Keratinocyte (primary cell): Measurements from ENCODE around the gene PPIA.

Experiments
- EZH2 ChIP-seq: IDR thresholded peaks from one replicate; pipeline ENCODE4 v1.6.1; 2012; ENCODE audit warnings: inconsistent platforms, mild to moderate bottlenecking, low read length, moderate library complexity
- TF ChIP-seq, protein P1 (sequence below), 3 experiments: IDR thresholded peaks in 1 of 3; conservative IDR thresholded peaks in 1 of 3; optimal IDR thresholded peaks in 1 of 3; 2 replicates in 2 of 3; 3 replicates in 1 of 3; pipeline versions ENCODE3 to v1.5.1; 2011; ENCODE audit warnings: low read length in 3 of 3, mild to moderate bottlenecking in 3 of 3, moderate library complexity in 2 of 3, control low read depth in 1 of 3, inconsistent platforms in 1 of 3; ENCODE audit not compliant: insufficient read depth in 2 of 3; ENCODE audit errors: extremely low read depth in 1 of 3

DNA sequence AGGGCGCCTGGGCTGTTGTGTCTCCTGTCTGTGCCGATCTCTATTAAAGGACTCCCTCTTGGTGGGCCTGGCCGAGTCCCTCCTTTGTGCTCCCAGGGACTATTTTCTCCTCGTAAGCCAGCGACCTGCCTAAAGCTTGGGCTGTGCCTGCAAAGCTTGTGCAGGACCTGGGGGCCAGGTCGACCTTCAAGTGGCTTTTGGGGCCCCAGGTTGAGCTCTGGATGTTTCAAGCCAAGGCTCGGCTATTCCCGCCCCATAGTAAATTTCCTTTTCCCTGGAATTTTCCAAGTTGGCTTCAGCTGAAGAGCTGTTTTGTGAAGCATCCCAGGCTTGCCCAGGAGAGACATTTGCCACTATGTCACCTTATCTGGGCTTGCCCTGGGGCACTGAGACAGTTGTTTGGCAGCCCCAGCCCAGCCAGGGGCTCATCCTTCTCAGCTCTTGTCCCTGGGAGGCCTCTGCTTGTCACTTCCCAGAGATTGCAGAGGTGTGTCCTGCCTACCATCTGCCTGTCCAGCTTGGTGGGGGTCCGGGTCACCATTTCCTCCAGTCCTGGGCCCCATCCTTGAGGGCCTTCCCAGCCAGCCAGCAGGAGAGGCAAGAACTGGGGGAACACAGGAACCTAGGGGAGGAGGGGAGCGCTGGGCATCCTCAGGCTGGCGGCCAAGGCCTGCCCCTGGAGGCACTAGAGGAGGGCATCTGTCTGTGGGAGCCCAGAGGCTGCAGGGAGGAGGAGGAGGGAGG is 27.7 kb upstream of the PPIA start:
- no peak for TF ChIP-seq EZH2
- TF ChIP-seq, protein P1, sequence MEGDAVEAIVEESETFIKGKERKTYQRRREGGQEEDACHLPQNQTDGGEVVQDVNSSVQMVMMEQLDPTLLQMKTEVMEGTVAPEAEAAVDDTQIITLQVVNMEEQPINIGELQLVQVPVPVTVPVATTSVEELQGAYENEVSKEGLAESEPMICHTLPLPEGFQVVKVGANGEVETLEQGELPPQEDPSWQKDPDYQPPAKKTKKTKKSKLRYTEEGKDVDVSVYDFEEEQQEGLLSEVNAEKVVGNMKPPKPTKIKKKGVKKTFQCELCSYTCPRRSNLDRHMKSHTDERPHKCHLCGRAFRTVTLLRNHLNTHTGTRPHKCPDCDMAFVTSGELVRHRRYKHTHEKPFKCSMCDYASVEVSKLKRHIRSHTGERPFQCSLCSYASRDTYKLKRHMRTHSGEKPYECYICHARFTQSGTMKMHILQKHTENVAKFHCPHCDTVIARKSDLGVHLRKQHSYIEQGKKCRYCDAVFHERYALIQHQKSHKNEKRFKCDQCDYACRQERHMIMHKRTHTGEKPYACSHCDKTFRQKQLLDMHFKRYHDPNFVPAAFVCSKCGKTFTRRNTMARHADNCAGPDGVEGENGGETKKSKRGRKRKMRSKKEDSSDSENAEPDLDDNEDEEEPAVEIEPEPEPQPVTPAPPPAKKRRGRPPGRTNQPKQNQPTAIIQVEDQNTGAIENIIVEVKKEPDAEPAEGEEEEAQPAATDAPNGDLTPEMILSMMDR (optimal IDR thresholded peaks at IDR 0.05 in 1 of 3, IDR thresholded peaks at IDR 0.05 in 1 of 3, conservative IDR thresholded peaks at IDR 0.05 in 1 of 3; ENCODE audit: extremely low read depth in 1 of 3, insufficient read depth in 2 of 3, low read length in 3 of 3): no peak
